HG03139 (cell line): ENCODE results near the gene RETN.
A peak's percentile ranks its signal among the peaks of the same experiment; 100 is the strongest.

ENCODE experiments used
- ATAC-seq: cut with Tn5 transposase; IDR thresholded peaks from one replicate; pipeline ENCODE4 v1.9.1; 2021; ENCODE audit not compliant: unreplicated experiment

RETN gene

GRCh38 chr19:7681340-7682174 lies 12.7 kb downstream of the RETN start:
- ATAC-seq = no peak

GRCh38 chr19:7682175-7682855 lies 13.5 kb downstream of the RETN start:
- no peak for ATAC-seq

GRCh38 chr19:7685546-7686445 lies 16.9 kb downstream of the RETN start:
- no peak for ATAC-seq

- no peak for ATAC-seq
Observed at GRCh38 chr19:7687177-7687576, 18.3 kb downstream of the RETN start.

- ATAC-seq = no peak
Observed at GRCh38 chr19:7689165-7689564, 20.3 kb downstream of the RETN start.

GRCh38 chr19:7690779-7691258 lies 22.0 kb downstream of the RETN start:
- ATAC-seq = no peak

GRCh38 chr19:7691497-7691896 lies 22.6 kb downstream of the RETN start:
- ATAC-seq = no peak

GRCh38 chr19:7692417-7693088 lies 23.7 kb downstream of the RETN start:
- ATAC-seq = no peak

- no peak for ATAC-seq
Observed at GRCh38 chr19:7694499-7694898, 25.6 kb downstream of the RETN start.

- no peak for ATAC-seq
Observed at GRCh38 chr19:7697721-7698287, 29.0 kb downstream of the RETN start.

- ATAC-seq = no peak
Observed at GRCh38 chr19:7698583-7698982, 29.7 kb downstream of the RETN start.

- ATAC-seq = no peak
Observed at GRCh38 chr19:7699003-7699402, 30.2 kb downstream of the RETN start.

GRCh38 chr19:7699417-7700401 lies 30.9 kb downstream of the RETN start:
- ATAC-seq = no peak

- no peak for ATAC-seq
Observed at GRCh38 chr19:7701049-7701653, 32.3 kb downstream of the RETN start.

- ATAC-seq = peak; percentile 37
Observed at GRCh38 chr19:7701654-7702457, 33.0 kb downstream of the RETN start, which contains the start of gene FCER2. TSS of gene FCER2 (minus strand) at chr19:7702131. CDS start at chr19:7699760, 2,371 bp downstream.

- no peak for ATAC-seq
Observed at GRCh38 chr19:7703332-7703731, 34.5 kb downstream of the RETN start.

GRCh38 chr19:7704280-7705060 lies 35.6 kb downstream of the RETN start:
- no peak for ATAC-seq
